Mammary epithelial cell (primary cell): Measurements from ENCODE around the gene CD48.

Experiments used
- EZH2 ChIP-seq: IDR thresholded peaks from 2 replicates; pipeline ENCODE4 v1.6.1; 2012; ENCODE audit warnings: low read length, inconsistent platforms, borderline replicate concordance
- TF ChIP-seq, protein P1 (sequence below), 2 donors: IDR thresholded peaks in 1 of 2; conservative IDR thresholded peaks in 1 of 2; 2 replicates each; pipeline ENCODE4 v1.5.1; 2011 to 2012; ENCODE audit warnings: inconsistent platforms in 2 of 2, low read length in 2 of 2, mild to moderate bottlenecking in 2 of 2, control low read depth in 1 of 2, low read depth in 1 of 2; ENCODE audit not compliant: insufficient read depth in 1 of 2; ENCODE audit errors: extremely low read depth in 1 of 2

DNA sequence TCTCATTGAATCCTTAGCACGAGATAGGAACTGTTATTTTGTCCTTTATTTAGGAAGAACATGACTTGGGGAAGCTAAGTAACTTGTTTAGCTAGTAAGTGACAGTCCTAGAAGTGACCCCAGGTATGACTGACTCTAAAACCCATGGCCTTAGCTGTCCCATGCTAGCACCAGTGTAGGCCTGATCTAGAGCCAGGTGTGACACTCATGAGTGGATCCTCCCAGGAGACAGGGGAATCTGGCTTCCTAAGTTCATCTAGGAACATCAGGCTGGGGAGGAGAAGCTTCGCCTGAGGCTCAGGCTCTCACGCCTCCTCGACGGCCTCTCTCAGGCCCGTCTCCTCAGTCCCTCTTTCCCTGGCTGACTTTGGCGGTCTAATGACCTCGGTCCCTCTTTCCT, 31.2 kb downstream of the CD48 start:
- TF ChIP-seq, protein P1, sequence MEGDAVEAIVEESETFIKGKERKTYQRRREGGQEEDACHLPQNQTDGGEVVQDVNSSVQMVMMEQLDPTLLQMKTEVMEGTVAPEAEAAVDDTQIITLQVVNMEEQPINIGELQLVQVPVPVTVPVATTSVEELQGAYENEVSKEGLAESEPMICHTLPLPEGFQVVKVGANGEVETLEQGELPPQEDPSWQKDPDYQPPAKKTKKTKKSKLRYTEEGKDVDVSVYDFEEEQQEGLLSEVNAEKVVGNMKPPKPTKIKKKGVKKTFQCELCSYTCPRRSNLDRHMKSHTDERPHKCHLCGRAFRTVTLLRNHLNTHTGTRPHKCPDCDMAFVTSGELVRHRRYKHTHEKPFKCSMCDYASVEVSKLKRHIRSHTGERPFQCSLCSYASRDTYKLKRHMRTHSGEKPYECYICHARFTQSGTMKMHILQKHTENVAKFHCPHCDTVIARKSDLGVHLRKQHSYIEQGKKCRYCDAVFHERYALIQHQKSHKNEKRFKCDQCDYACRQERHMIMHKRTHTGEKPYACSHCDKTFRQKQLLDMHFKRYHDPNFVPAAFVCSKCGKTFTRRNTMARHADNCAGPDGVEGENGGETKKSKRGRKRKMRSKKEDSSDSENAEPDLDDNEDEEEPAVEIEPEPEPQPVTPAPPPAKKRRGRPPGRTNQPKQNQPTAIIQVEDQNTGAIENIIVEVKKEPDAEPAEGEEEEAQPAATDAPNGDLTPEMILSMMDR (conservative IDR thresholded peaks at IDR 0.05 in 1 of 2, IDR thresholded peaks at IDR 0.05 in 1 of 2; ENCODE audit: extremely low read depth in 1 of 2, insufficient read depth in 1 of 2, low read depth in 1 of 2, low read length in 2 of 2): no peak
- TF ChIP-seq EZH2: no peak
